ENCODE measurements around the gene STOML1.
"Not testable (repeated sequence)": the region's sequence is repeated elsewhere in the genome, so short reads cannot be mapped to it uniquely, and the experiment has no call there.

Gene STOML1

DNA sequence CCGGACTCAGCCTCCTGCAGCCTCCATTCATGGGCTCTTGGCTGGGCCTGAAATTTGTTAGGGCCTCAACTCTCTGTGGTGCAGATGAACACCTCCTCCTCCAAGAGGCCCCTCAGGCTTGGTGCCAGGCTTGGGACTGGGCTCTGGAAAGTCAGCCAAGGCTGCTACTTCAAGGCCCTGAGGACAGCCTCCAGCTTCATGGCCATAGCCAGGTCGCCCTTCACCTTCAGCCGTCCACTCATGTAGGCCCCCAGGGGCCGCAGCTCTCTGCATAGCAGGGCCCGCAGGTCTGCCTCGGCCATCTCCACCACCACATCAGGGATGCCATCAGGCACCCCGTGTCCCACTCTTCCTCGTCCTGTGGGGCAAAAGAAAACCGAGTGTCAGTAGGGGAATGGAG is 8.3 kb downstream of the STOML1 start:
- H3K4me3 ChIP-seq (ENCODE audit: control insufficient read depth, low read depth, low read length) = no peak overlapping the region
- DNase-seq (ENCODE audit: low read depth) = no peak
- TF ChIP-seq CTCF (IDR thresholded peaks at IDR 0.05; ENCODE audit: control insufficient read depth, insufficient read depth, low read depth, low read length, missing control alignments) = no peak

GRCh38 chr15:73983211-73983727 is 8.8 kb downstream of the STOML1 start:
- no peak overlapping the region for H3K4me3 ChIP-seq (ENCODE audit: control insufficient read depth, low read depth, low read length)
- no peak for DNase-seq (ENCODE audit: low read depth)
- no peak for TF ChIP-seq CTCF (IDR thresholded peaks at IDR 0.05; ENCODE audit: control insufficient read depth, insufficient read depth, low read depth, low read length, missing control alignments)

DNA sequence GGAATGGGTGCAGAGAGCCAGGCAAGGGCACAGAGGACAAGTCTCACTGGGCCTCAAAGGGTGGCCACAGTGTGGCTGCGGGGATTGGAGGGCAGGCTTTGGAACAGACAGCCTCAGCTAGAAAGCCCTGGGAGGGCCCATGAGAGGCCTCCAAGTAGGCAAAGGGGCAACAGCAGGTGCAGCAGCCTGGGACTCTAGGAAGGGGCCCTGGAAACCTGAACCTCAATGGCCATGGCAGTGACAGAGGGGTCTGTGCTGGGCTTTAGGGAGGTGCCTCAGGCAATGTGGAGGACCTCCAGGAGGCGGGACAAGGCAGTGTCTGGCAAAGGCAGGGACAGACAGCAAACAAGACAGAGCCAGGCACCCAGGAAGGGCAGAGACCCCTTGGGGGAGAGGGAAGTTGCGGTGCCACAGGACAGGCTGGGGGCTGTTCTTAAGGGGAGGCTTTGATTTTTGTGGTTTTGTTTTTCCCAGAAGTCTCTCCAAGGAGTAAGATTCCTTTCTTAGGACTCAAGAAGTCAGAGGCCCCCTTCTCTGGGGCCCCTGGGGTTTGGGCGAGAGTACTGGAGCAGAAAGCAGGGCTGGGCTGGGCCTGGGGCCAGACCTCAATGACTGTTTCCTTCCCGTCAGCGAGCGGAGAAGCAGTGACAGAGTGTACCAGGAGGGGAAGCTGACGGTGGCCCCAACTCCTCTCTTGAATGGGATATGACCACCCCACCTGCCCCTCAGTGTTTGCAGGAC is 9.7 kb downstream of the STOML1 start:
- no peak for TF ChIP-seq CTCF (IDR thresholded peaks at IDR 0.05; ENCODE audit: control insufficient read depth, insufficient read depth, low read depth, low read length, missing control alignments)
- DNase-seq (ENCODE audit: low read depth) = peak; percentile 73
- H3K4me3 ChIP-seq (ENCODE audit: control insufficient read depth, low read depth, low read length) = no peak overlapping the region

- no peak for TF ChIP-seq CTCF (IDR thresholded peaks at IDR 0.05; ENCODE audit: control insufficient read depth, insufficient read depth, low read depth, low read length, missing control alignments)
- no peak overlapping the region for H3K4me3 ChIP-seq (ENCODE audit: control insufficient read depth, low read depth, low read length)
- DNase-seq (ENCODE audit: low read depth) = no peak
Observed at GRCh38 chr15:73981761-73982221, 10.3 kb downstream of the STOML1 start.

DNA sequence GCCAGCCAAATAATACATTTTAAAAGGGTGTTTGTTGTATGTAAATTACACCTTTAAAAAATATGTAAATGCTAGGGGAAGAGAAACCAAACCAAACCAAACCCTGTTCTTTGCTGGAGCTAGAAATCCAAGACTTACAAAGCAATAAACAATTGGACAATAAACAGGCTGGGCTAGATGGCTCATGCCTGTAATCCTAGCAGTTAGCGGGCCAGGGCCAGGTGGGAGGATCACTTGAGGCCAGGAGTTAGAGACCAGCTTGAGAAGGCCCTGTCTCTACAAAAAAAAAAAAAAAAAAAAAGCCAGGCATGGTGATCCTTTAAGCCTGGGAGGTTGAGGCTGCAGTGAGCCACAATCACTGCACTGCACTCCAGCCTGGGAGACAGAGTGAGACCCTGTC is 12.5 kb downstream of the STOML1 start:
- no peak overlapping the region for H3K4me3 ChIP-seq (ENCODE audit: control insufficient read depth, low read depth, low read length)
- TF ChIP-seq CTCF (IDR thresholded peaks at IDR 0.05; ENCODE audit: control insufficient read depth, insufficient read depth, low read depth, low read length, missing control alignments) = no peak
- no peak for DNase-seq (ENCODE audit: low read depth)

- no peak for DNase-seq (ENCODE audit: low read depth)
- no peak overlapping the region for H3K4me3 ChIP-seq (ENCODE audit: control insufficient read depth, low read depth, low read length)
- TF ChIP-seq CTCF (IDR thresholded peaks at IDR 0.05; ENCODE audit: control insufficient read depth, insufficient read depth, low read depth, low read length, missing control alignments) = no peak
Observed at GRCh38 chr15:73978896-73979295, 13.2 kb downstream of the STOML1 start.

DNA sequence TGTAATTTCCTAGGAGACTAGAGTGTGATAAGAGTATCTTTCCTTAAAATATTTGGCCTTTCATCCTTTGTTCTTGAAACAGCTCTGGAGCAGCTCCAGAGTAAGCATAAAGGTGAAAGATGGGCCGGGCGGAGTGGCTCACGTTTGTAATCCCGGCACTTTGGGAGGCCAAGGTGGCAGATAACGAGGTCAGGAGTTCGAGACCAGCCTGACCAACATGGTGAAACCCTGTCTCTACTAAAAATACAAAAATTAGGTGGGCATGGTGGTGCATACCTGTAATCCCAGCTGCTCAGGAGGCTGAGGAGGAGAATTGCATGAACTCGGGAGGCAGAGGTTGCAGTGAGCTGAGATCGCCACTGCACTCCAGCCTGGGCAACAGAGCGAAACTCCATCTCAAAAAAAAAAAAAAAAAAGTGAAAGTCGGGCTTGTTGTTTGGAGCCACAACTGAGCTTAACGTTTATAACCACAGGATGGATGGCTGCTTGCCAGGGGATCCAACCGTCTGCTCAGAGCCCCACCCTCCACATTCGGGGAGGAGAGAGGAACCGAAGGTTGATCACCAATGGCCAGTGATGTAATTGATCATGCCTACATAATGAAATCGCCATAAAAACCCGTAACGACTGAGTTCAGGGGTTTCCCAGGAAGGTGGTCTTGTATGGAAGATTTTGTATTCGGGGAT is 16.5 kb downstream of the STOML1 start:
- DNase-seq (ENCODE audit: low read depth) = not testable (repeated sequence)

GRCh38 chr15:73973683-73974200 is 18.4 kb downstream of the STOML1 start:
- DNase-seq (ENCODE audit: low read depth); H3K4me3 ChIP-seq (ENCODE audit: control insufficient read depth, low read depth, low read length): not testable (repeated sequence)

More for the DNA sequence above, 16.5 kb downstream of the STOML1 start:
- H3K4me3 ChIP-seq (ENCODE audit: control insufficient read depth, low read depth, low read length) = not testable (repeated sequence)

All from AG09309 (cell line).